Uterus (tissue), 4 donors: Measurements from ENCODE around the gene POLD3. TPM values are rescaled to one million over a fixed set of nuclear protein-coding genes. Genes with fewer than 3 reads are reported as not detected.

Source experiments
- DNase-seq, 2 donors: peaks; one replicate each; pipeline ENCODE4 v3.0.0-alpha.2; 2019 to 2020
- H3K27ac ChIP-seq, 2 donors: fragments of 200-600 bp; sonication (generic); 1 replicate in 1 of 2; 2 replicates in 1 of 2; pipeline ENCODE4 v1.5.1; 2016 to 2018
- H3K27me3 ChIP-seq, 2 donors: fragments of 200-600 bp; sonication (generic); one replicate each; pipeline ENCODE4 v1.5.1; 2018 to 2019; ENCODE audit warnings: control low read depth in 1 of 2
- H3K36me3 ChIP-seq, 2 donors: fragments of 200-600 bp; sonication (generic); one replicate each; pipeline ENCODE4 v1.5.1; 2019; ENCODE audit warnings: control low read depth in 1 of 2
- H3K4me1 ChIP-seq, 2 donors: fragments of 200-600 bp; sonication (generic); one replicate each; pipeline ENCODE4 v1.5.1; 2018 to 2019; ENCODE audit warnings: control low read depth in 1 of 2
- H3K4me3 ChIP-seq, 2 donors: fragments of 200-600 bp; sonication (generic); 1 replicate in 1 of 2; 2 replicates in 1 of 2; pipeline ENCODE4 v1.5.1; 2018 to 2019; ENCODE audit warnings: mild to moderate bottlenecking in 1 of 2
- H3K9me3 ChIP-seq, 2 donors: fragments of 200-600 bp; sonication (generic); one replicate each; pipeline ENCODE4 v1.5.1; 2019; ENCODE audit warnings: control low read depth in 1 of 2
- POLR2A ChIP-seq, 2 donors: fragments of 450-650 bp; IDR thresholded peaks; one replicate each; pipeline ENCODE4 v1.6.1; 2016; ENCODE audit warnings: antibody characterized with exemption in 2 of 2, mild to moderate bottlenecking in 1 of 2, moderate library complexity in 1 of 2
- intact Hi-C: fragments of 100-400 bp; cut with DNase I; formaldehyde crosslinking; loops from one replicate; pipeline ENCODE4 v1.15.1; 2023; ENCODE audit warnings: low total_unique reads
- total RNA-seq, 4 donors: library from RNA; depleted of rRNA in 3 of 4; stranded (reverse); fragments of >200 nt in 3 of 4; gene quantifications; one replicate each; pipeline versions ENCODE4 v1.1.0 to v1.2.4, GENCODE V29; 2014 to 2023
- TF ChIP-seq, protein P1 (sequence below), 4 experiments: fragments of 200-600 bp in 2 of 4; fragments of 450-650 bp in 2 of 4; sonication (generic) in 2 of 4; IDR thresholded peaks; one replicate each; pipeline ENCODE4 v1.5.1; 2016 to 2019; ENCODE audit warnings: antibody characterized with exemption in 4 of 4, mild to moderate bottlenecking in 2 of 4, moderate library complexity in 1 of 4
- donor health status: DM: yes; HTN: yes; CAD: no.

The POLD3 gene
- total RNA-seq, 4 donors from 2014 or later: 10.3 to 32.1 (median 21.3) TPM

- no peak for DNase-seq
- Histone ChIP-seq H3K36me3 (no peaks in the 10 kb centered on the region), H3K27me3 (no peaks in the 10 kb centered on the region), H3K4me1 (peaks cover 5 to 7% of the 10 kb centered on the region in 2 donors), H3K27ac (peak overlapping the region; percentile 37 to 58), H3K9me3 (no peaks in the 10 kb centered on the region), H3K4me3 (no peak overlapping the region)
- TF ChIP-seq, protein P1, sequence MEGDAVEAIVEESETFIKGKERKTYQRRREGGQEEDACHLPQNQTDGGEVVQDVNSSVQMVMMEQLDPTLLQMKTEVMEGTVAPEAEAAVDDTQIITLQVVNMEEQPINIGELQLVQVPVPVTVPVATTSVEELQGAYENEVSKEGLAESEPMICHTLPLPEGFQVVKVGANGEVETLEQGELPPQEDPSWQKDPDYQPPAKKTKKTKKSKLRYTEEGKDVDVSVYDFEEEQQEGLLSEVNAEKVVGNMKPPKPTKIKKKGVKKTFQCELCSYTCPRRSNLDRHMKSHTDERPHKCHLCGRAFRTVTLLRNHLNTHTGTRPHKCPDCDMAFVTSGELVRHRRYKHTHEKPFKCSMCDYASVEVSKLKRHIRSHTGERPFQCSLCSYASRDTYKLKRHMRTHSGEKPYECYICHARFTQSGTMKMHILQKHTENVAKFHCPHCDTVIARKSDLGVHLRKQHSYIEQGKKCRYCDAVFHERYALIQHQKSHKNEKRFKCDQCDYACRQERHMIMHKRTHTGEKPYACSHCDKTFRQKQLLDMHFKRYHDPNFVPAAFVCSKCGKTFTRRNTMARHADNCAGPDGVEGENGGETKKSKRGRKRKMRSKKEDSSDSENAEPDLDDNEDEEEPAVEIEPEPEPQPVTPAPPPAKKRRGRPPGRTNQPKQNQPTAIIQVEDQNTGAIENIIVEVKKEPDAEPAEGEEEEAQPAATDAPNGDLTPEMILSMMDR (IDR thresholded peaks at IDR 0.05): no peak
- no peak for TF ChIP-seq POLR2A (IDR thresholded peaks at IDR 0.05)
- intact Hi-C loops: no loop called here
Observed at GRCh38 chr11:74670171-74670570, 77.8 kb downstream of the POLD3 start.

GRCh38 chr11:74671520-74672196 lies 79.3 kb downstream of the POLD3 start:
- Histone ChIP-seq H3K27ac (peak overlapping the region; percentile 93 to 95), H3K9me3 (no peaks in the 10 kb centered on the region), H3K36me3 (no peaks in the 10 kb centered on the region), H3K4me3 (no peak overlapping the region), H3K27me3 (no peaks in the 10 kb centered on the region), H3K4me1 (peaks cover 5 to 7% of the 10 kb centered on the region in 2 donors)
- intact Hi-C loops: no loop called here
- no peak for DNase-seq
- TF ChIP-seq POLR2A (IDR thresholded peaks at IDR 0.05): no peak
- TF ChIP-seq, protein P1 (IDR thresholded peaks at IDR 0.05): no peak

DNA sequence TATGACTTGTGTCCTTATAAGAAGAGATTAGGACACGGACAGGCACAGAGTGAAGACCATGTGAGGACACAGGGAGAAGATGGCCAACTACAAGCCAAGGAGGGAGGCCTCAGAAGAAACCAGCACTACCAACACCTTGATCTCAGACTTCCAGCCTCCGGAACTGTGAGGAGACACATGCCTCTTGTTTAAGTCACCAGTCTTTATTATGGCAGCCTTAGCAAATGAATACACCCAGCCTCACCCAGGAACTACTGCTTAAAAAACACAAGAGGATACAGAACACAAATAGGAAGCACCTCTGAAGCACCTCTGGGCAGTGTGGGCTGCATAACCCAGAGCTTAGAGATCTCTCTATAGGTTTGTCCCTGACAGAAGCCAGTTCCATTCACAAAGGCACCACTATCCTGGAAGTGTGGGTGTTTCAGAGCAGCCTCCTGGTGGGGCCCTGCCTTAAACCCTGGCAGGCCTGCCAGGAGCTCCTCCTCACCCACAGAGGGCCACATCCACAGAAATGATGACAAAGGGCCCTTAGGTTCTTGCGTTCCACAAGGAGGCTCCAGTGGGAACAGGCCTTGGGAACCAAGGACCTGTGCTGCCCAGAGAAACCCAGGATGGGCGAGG lies 80.1 kb downstream of the POLD3 start:
- no peak for TF ChIP-seq POLR2A (IDR thresholded peaks at IDR 0.05)
- TF ChIP-seq, protein P1 (IDR thresholded peaks at IDR 0.05): no peak
- DNase-seq: peak in 1 of 2 donors; percentile 29
- H3K27me3 ChIP-seq: no peaks in the 10 kb centered on the region
- H3K36me3 ChIP-seq: no peaks in the 10 kb centered on the region
- no peak overlapping the region for H3K4me3 ChIP-seq
- peak overlapping the region; percentile 93 to 95 for H3K27ac ChIP-seq
- H3K9me3 ChIP-seq: no peaks in the 10 kb centered on the region
- peaks cover 5 to 7% of the 10 kb centered on the region in 2 donors for H3K4me1 ChIP-seq
- intact Hi-C loops: no loop called here

DNA sequence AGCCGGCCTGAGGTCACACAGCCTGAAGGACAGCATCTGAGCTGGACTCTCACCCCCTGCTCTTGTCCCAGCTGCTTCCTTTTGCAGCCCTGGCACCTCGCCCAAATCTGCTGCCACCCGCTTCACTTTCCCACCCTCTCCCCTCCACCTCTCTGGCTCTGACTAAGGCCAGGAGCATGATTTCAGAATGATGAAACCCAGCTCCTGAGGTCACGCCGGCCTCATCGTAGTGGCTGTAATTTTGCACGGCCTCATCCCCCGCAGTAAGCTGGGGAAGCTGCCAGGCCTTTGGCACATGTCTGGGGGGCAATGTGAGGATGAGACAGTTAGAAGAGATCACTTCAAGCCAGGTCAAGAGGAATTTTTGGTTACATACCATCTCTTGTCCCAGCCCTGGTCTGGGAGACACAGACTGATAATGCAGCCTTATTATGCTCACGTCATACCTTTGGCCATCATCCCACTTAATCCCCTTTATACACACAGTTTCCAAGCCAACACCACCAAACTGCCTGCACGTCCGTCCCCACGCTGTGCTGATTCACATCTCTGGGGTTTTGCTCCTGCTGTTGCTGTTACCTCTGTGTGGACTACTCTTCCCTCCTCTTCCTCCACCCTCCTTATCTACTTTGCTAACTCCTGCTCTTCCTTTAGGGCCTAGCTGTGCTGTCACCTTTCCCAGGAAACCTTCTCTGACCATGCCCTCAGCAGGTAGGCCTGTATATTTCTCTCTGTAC lies 80.7 kb downstream of the POLD3 start:
- Histone ChIP-seq H3K9me3 (no peaks in the 10 kb centered on the region), H3K36me3 (no peaks in the 10 kb centered on the region), H3K4me1 (peaks cover 7 to 8% of the 10 kb centered on the region in 2 donors), H3K4me3 (no peak overlapping the region), H3K27me3 (no peaks in the 10 kb centered on the region), H3K27ac (peak overlapping the region; percentile 93 to 95)
- DNase-seq: peak; percentile 96 to 98
- TF ChIP-seq, protein P1 (IDR thresholded peaks at IDR 0.05): no peak
- no peak for TF ChIP-seq POLR2A (IDR thresholded peaks at IDR 0.05)
- intact Hi-C loops: no loop called here
